Measurements from ENCODE around the gene BTBD9. TPM values are rescaled to one million over a fixed set of nuclear protein-coding genes. Genes with fewer than 3 reads are reported as not detected.

The BTBD9 gene
- total RNA-seq, 1 experiment from 2014 or later = 19.4 TPM

DNA sequence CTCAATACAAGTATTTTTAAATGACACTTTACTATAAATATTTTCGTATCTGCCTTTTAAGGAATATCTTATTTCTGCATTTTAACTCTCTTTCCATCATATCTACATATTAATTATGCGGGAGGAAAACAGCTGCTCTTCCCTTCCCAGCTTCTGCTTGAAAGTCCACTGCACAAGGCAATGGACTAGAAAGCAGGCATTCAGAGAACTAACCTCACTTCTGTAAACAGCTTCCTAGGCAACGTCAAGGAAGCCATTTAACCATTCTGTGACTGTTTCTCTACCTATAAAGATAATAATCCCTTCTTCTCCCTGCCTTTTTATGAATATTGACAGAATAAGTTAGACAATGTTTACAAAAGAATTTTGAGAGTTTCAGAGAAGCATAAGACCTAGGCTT is 319.4 kb downstream of the BTBD9 start:
- no peaks in the 10 kb centered on the region for H3K36me3 Mint-ChIP-seq (ENCODE audit: insufficient read depth, unreplicated experiment)
- intact Hi-C loops (cut with micrococcal nuclease; ENCODE audit: unreplicated experiment) = no loop called here
- DNase-seq = no peak
- CTCF ChIA-PET = no interaction called here
- BruUV-seq (replicated peaks) = no TSS peak
- TF ChIP-seq, protein P1, sequence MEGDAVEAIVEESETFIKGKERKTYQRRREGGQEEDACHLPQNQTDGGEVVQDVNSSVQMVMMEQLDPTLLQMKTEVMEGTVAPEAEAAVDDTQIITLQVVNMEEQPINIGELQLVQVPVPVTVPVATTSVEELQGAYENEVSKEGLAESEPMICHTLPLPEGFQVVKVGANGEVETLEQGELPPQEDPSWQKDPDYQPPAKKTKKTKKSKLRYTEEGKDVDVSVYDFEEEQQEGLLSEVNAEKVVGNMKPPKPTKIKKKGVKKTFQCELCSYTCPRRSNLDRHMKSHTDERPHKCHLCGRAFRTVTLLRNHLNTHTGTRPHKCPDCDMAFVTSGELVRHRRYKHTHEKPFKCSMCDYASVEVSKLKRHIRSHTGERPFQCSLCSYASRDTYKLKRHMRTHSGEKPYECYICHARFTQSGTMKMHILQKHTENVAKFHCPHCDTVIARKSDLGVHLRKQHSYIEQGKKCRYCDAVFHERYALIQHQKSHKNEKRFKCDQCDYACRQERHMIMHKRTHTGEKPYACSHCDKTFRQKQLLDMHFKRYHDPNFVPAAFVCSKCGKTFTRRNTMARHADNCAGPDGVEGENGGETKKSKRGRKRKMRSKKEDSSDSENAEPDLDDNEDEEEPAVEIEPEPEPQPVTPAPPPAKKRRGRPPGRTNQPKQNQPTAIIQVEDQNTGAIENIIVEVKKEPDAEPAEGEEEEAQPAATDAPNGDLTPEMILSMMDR (IDR thresholded peaks at IDR 0.05; ENCODE audit: unreplicated experiment) = no peak
- H3K9me3 Mint-ChIP-seq (ENCODE audit: low read depth, unreplicated experiment) = no peaks in the 10 kb centered on the region
- no peak overlapping the region for H3K4me3 Mint-ChIP-seq (ENCODE audit: low read depth, unreplicated experiment)
- H3K27ac Mint-ChIP-seq (ENCODE audit: unreplicated experiment) = no peak overlapping the region
- no peaks in the 10 kb centered on the region for H3K4me1 Mint-ChIP-seq (ENCODE audit: low read depth, unreplicated experiment)
- no peaks in the 10 kb centered on the region for H3K27me3 Mint-ChIP-seq (ENCODE audit: unreplicated experiment)

DNA sequence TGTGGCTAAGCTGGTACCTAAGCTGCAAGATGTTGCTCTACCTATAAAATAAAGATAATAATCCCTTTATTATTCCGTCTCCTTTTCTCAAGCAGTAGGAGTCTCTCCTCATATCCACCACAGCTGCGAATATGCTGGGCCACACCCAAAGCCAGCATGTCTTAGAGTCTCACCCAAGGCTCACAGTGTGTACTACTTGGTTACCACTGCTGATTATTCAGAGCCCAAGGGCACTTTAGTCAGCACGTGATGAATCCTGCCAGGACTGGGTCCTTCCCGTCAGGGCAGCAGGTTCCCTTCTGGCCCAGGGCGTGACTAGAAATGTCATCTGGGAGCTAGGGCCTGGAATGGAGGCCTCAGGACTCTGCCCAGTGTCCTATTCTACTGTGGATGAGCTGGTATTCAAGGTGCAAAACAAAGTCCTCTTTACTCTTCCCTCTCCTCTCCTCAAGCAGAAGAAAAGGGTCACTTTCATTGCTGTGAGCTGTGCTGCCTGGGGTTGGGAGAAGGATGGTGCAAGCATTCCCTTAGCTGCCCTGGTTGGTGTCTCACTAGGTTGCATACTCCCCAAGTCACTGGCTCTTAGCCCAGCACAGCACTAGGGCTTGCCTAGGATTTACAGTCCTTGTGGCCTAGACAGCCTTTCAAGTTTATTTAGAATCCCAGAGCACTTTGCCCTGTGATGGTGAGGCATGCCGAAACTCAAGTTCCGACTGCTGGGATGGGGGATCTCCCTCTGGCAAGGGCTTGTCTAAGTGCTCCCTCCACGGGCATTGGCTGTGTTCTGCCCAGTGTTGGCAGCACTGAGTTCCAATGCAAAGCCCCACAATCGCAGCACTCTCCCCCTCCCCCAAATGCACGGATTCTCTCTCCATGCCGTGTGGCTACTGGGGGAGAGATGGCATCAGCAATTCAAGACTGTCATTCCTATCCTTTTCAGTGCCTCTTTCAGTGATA is 320.2 kb downstream of the BTBD9 start:
- no peaks in the 10 kb centered on the region for H3K27me3 Mint-ChIP-seq (ENCODE audit: unreplicated experiment)
- no peak overlapping the region for H3K4me3 Mint-ChIP-seq (ENCODE audit: low read depth, unreplicated experiment)
- H3K4me1 Mint-ChIP-seq (ENCODE audit: low read depth, unreplicated experiment) = no peaks in the 10 kb centered on the region
- H3K36me3 Mint-ChIP-seq (ENCODE audit: insufficient read depth, unreplicated experiment) = no peaks in the 10 kb centered on the region
- no TSS peak for BruUV-seq (replicated peaks)
- no peak overlapping the region for H3K27ac Mint-ChIP-seq (ENCODE audit: unreplicated experiment)
- CTCF ChIA-PET = no interaction called here
- intact Hi-C loops (cut with micrococcal nuclease; ENCODE audit: unreplicated experiment) = no loop called here
- no peak for DNase-seq
- H3K9me3 Mint-ChIP-seq (ENCODE audit: low read depth, unreplicated experiment) = no peaks in the 10 kb centered on the region
- TF ChIP-seq, protein P1 (IDR thresholded peaks at IDR 0.05; ENCODE audit: unreplicated experiment) = no peak

DNA sequence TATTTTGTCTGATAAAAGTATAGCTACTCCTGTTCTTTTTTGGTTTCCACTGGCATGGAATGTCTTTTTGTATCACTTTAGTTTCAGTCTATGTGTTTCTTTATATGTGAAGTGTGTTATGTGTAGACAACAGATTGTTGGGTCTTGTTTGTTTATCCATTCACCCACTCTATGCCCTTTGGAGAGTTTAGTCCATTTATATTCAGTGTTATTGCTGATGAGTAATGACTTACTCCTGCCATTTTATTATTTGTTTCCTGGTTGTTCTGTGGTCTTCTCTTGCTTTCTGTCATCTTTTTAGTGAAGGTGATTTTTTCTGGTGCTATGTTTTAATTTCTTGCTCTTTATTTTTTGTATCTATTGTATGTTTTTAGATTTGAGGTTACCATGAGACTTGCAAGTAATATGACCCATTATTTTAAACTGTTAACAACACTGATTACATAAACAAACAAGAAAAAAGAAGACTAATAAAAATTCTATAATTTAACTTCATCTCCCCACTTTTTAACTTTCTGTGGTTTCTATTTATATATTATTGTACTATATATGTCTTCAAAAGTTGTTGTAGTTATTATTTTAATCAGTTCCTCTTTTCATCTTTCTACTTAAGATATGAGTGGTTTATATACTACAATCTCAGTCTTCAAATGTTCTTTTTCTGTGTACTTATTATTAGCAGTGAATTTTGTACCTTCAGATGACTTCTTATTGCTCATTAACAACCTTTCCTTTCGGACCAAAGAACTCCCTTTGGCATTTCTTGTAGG is 323.4 kb downstream of the BTBD9 start:
- DNase-seq = no peak
- Mint-ChIP-seq H3K4me1 (ENCODE audit: low read depth, unreplicated experiment) (no peaks in the 10 kb centered on the region), H3K27ac (ENCODE audit: unreplicated experiment) (no peak overlapping the region), H3K9me3 (ENCODE audit: low read depth, unreplicated experiment) (no peaks in the 10 kb centered on the region), H3K4me3 (ENCODE audit: low read depth, unreplicated experiment) (no peak overlapping the region), H3K36me3 (ENCODE audit: insufficient read depth, unreplicated experiment) (no peaks in the 10 kb centered on the region), H3K27me3 (ENCODE audit: unreplicated experiment) (no peaks in the 10 kb centered on the region)
- CTCF ChIA-PET = no interaction called here
- TF ChIP-seq, protein P1 (IDR thresholded peaks at IDR 0.05; ENCODE audit: unreplicated experiment) = no peak
- BruUV-seq (replicated peaks) = no TSS peak
- intact Hi-C loops (cut with micrococcal nuclease; ENCODE audit: unreplicated experiment) = no loop called here

DNA sequence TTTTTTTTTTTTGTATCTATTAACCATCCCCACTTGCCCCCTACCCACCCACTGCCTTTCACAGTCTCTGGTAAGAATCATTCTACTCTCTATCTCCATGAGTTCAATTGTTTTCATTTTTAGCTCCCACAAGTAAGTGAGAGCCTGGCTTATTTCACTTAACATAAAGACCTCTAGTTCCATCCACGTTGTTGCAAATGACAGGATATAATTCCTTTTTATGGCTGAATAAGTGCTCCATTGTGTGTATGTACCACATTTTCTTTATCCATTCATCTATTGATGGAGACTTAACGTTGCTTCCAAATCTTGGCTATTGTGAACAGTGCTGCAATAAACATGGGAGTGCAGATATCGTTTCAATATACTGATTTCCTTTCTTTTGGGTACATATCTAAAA is 328.5 kb downstream of the BTBD9 start:
- TF ChIP-seq, protein P1 (IDR thresholded peaks at IDR 0.05; ENCODE audit: unreplicated experiment) = no peak
- Mint-ChIP-seq H3K9me3 (ENCODE audit: low read depth, unreplicated experiment) (no peaks in the 10 kb centered on the region), H3K27me3 (ENCODE audit: unreplicated experiment) (no peaks in the 10 kb centered on the region), H3K4me1 (ENCODE audit: low read depth, unreplicated experiment) (no peaks in the 10 kb centered on the region), H3K27ac (ENCODE audit: unreplicated experiment) (no peak overlapping the region), H3K36me3 (ENCODE audit: insufficient read depth, unreplicated experiment) (no peaks in the 10 kb centered on the region), H3K4me3 (ENCODE audit: low read depth, unreplicated experiment) (no peak overlapping the region)
- intact Hi-C loops (cut with micrococcal nuclease; ENCODE audit: unreplicated experiment) = no loop called here
- CTCF ChIA-PET = no interaction called here
- BruUV-seq (replicated peaks) = no TSS peak
- no peak for DNase-seq

Measured in Calu3 (cell line).